Omental fat pad (tissue), 4 donors: Measurements from ENCODE around the gene RBMS2. TPM values are rescaled to one million over a fixed set of nuclear protein-coding genes. Genes with fewer than 3 reads are reported as not detected.
"Not testable (repeated sequence)": the region's sequence is repeated elsewhere in the genome, so short reads cannot be mapped to it uniquely, and the experiment has no call there.

Source experiments
- ATAC-seq: fragments of 150-250 bp; one replicate; pipeline ENCODE4 v1.9.1; 2016; ENCODE audit warnings: mild to moderate bottlenecking, moderate library complexity; ENCODE audit not compliant: low FRiP score
- DNase-seq: peaks from one replicate; pipeline ENCODE4 v3.0.0-alpha.2; 2019; ENCODE audit warnings: low spot score
- CTCF ChIP-seq, 3 donors: fragments of 450-650 bp; IDR thresholded peaks; one replicate each; pipeline ENCODE4 v1.5.1; 2016 to 2017; ENCODE audit warnings: antibody characterized with exemption in 3 of 3, mild to moderate bottlenecking in 3 of 3, moderate library complexity in 2 of 3
- total RNA-seq, 4 donors: library from RNA; depleted of rRNA; stranded (reverse); fragments of >200 nt; gene quantifications; one replicate each; pipeline ENCODE4 v1.1.0, GENCODE V29; 2016

Gene RBMS2
- total RNA-seq, 4 donors from 2014 or later, result 22.2 to 63.8 (median 30.6) TPM

DNA sequence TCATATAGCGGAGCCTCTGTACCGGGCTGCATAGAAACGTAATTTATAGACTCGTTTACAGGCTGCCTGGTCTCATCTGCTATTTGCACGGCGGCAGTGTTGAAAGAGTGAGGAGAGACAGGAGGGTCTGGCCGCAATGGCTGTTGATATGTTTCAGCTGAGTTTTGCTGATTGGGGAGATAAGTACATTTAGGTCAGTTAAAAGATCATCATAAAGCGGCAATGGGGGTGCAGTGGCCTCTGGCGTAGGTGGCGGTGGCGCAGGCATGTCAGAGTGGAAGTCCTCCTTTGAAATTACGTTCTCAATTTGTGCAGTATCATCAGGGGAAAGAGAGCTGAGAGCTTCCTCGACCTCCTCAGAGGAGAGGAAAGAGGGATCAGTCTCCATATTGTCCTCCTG is 21.7 kb upstream of the RBMS2 start:
- DNase-seq, ATAC-seq: not testable (repeated sequence)

DNA sequence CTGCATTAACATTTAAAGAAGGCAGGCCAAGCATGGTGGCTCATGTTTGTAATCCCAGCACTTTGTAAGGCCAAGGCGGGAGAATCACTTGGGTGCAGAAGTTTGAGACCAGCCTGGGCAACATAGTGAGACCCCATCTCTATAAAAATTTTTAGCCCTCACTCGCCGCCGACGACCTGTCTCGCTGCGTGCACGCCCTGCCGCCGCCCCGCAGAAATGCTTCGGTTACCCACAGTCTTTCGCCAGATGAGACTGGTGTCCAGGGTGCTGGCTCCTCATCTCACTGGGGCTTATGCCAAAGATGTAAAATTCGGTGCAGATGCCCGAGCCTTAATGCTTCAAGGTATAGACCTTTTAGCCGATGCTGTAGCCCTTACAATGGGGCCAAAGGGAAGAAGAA is 10.8 kb upstream of the RBMS2 start:
- ATAC-seq (no peak), DNase-seq (no peak)
- no peak for TF ChIP-seq CTCF (IDR thresholded peaks at IDR 0.05)

GRCh38 chr12:56514014-56514318 is 7.7 kb upstream of the RBMS2 start:
- not testable (repeated sequence) for DNase-seq, ATAC-seq

DNA sequence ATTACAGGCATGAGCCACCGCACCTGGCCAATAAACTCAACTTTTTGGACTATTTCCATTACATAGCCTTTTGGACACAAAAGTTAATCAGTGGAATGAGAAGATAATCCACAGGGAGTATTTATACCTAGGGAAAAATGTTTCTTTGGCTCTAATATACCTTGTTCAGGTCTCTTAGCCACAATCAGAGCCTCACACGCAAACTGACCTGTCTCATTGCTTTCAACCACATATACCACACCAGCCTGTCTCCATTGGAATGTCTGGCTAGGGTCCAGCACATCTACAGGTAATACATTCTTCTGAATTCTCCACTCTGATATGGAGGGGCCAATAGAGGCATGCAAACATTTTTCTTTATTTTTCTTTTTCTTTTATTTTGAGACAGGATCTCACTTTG is 3.8 kb upstream of the RBMS2 start:
- ATAC-seq, result no peak
- DNase-seq, result no peak
- no peak for TF ChIP-seq CTCF (IDR thresholded peaks at IDR 0.05)

DNA sequence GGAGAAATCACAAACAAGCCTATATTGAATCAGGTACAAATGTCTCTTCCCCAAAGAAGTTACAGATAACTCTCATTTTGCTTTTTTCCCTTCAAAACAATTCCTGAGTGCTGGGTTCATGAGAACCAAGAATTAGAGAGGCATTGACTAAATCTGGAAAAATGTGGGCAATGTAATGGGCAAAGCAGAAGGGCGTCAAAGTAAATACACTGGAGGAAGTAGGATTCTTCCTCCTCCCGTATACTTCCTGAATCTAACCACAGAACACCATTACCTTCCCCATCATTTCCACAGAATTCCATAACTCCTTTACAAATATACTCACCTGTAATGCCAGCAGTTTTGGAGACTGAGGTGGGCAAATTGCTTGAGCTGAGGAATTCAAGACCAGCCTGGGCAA is 3.0 kb upstream of the RBMS2 start:
- ATAC-seq (no peak), DNase-seq (no peak)
- TF ChIP-seq CTCF (IDR thresholded peaks at IDR 0.05), result no peak

- DNase-seq, result no peak
- no peak for ATAC-seq
- TF ChIP-seq CTCF (IDR thresholded peaks at IDR 0.05), result no peak
These were observed 1.6 kb upstream of the RBMS2 start for GRCh38 chr12:56520048-56520447.

DNA sequence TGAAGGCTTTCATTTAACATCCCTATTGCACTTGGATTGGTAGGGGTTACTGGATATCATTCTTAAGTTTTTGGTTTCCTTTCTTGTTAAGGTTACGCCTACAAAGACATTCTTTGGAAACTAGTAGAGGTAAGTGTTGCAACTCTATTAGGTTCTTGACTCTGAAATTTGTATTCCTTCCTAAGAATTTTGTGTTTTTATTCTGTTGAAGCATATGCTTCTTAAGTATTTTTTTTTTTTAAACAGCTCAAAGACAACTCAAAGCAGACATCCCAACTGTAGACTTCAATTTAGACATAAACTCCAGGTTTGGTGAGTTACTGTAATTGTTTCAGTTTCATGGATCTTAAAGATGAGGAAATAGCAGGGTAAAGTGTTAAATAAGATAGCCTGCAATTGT is 1.1 kb upstream of the RBMS2 start:
- ATAC-seq (no peak), DNase-seq (no peak)
- no peak for TF ChIP-seq CTCF (IDR thresholded peaks at IDR 0.05)

GRCh38 chr12:56521209-56521589 is 421 bp upstream of the RBMS2 start:
- no peak for DNase-seq
- no peak for ATAC-seq
- TF ChIP-seq CTCF (IDR thresholded peaks at IDR 0.05), result no peak
